Smooth muscle cell (in vitro differentiated cells): ENCODE results near the gene IDH2. TPM values are rescaled to one million over a fixed set of nuclear protein-coding genes. Genes with fewer than 3 reads are reported as not detected.

Experiments used
- DNase-seq: peaks from one replicate; lab custom pipeline; 2025; ENCODE audit not compliant: unreplicated experiment; lab: John Stamatoyannopoulos, UW
- H2AFZ ChIP-seq: fragments of 200-600 bp; sonication (generic); 2 replicates; pipeline ENCODE4 v1.6.0; 2016; ENCODE audit warnings: antibody characterized with exemption, low read depth, mild to moderate bottlenecking
- H3F3A ChIP-seq: fragments of 200-600 bp; sonication (generic); 2 replicates; pipeline ENCODE4 v1.6.0; 2017; ENCODE audit warnings: antibody characterized with exemption, low read depth
- H3K27ac ChIP-seq: fragments of 200-600 bp; sonication (generic); 2 replicates; pipeline ENCODE4 v1.5.1; 2016; ENCODE audit warnings: low read depth, mild to moderate bottlenecking
- H3K27me3 ChIP-seq: fragments of 200-600 bp; sonication (generic); 2 replicates; pipeline ENCODE4 v1.6.1; 2016; ENCODE audit warnings: low read depth, mild to moderate bottlenecking
- H3K36me3 ChIP-seq: fragments of 200-600 bp; sonication (generic); 2 replicates; pipeline ENCODE4 v1.5.1; 2016; ENCODE audit warnings: low read depth
- H3K4me1 ChIP-seq: fragments of 200-600 bp; sonication (generic); 2 replicates; pipeline ENCODE4 v1.5.1; 2016; ENCODE audit warnings: low read depth
- H3K4me2 ChIP-seq: fragments of 200-600 bp; sonication (generic); 2 replicates; pipeline ENCODE4 v1.6.0; 2016; ENCODE audit warnings: mild to moderate bottlenecking
- H3K4me3 ChIP-seq: fragments of 200-600 bp; sonication (generic); 2 replicates; pipeline ENCODE4 v1.5.1; 2016; ENCODE audit warnings: mild to moderate bottlenecking
- H3K79me2 ChIP-seq: fragments of 200-600 bp; sonication (generic); 2 replicates; pipeline ENCODE4 v1.6.0; 2016; ENCODE audit warnings: low read depth, mild to moderate bottlenecking
- H3K9ac ChIP-seq: fragments of 200-600 bp; sonication (generic); 2 replicates; pipeline ENCODE4 v1.6.0; 2016; ENCODE audit warnings: low read depth
- H3K9me3 ChIP-seq: fragments of 200-600 bp; sonication (generic); replicated peaks from 2 replicates; pipeline ENCODE4 v1.5.1; 2016; ENCODE audit warnings: low read depth
- H4K20me1 ChIP-seq: fragments of 200-600 bp; sonication (generic); 2 replicates; pipeline ENCODE4 v1.6.0; 2016; ENCODE audit warnings: low read depth
- CTCF ChIP-seq: fragments of 200-600 bp; sonication (generic); IDR thresholded peaks from 2 replicates; pipeline ENCODE4 v1.5.1; 2017; ENCODE audit warnings: borderline replicate concordance, mild to moderate bottlenecking, antibody characterized with exemption; ENCODE audit not compliant: insufficient read depth, poor library complexity, severe bottlenecking
- WGBS: methylation state at CpG from one replicate; pipeline ENCODE4 v1.1.7; 2016; ENCODE audit warnings: low lambda C conversion rate; 5-methylcytosine and 5-hydroxymethylcytosine counted together
- polyA plus RNA-seq: library from polyadenylated mRNA; unstranded; fragments of >200 nt; fragmentation: Nextera tagmentation; extraction: Ambion mirVana; gene quantifications from 2 replicates; pipeline ENCODE4 v1.2.1, GENCODE V29; 2016
- small RNA-seq: library from RNA; depleted of rRNA; stranded (forward); fragments of <200 nt; gene quantifications from one replicate; pipeline ENCODE3, GENCODE V24; 2014
- total RNA-seq: library from RNA; depleted of rRNA; stranded (reverse); fragments of >200 nt; gene quantifications from 2 replicates; pipeline ENCODE4 v1.2.3, GENCODE V29; 2014

Gene IDH2
- total and polyA plus RNA-seq, 2 experiments from 2014 or later = 67.9 to 278 TPM

GRCh38 chr15:90035095-90035839 lies 67.0 kb downstream of the IDH2 start:
- Histone ChIP-seq H4K20me1 (peaks cover 44% of the 10 kb centered on the region), H3K79me2 (peaks cover 37% of the 10 kb centered on the region), H3K4me1 (peaks cover 31% of the 10 kb centered on the region), H3F3A (no peaks in the 10 kb centered on the region), H3K27me3 (no peaks in the 10 kb centered on the region), H3K9ac (peak overlapping the region; percentile 24), H3K36me3 (no peaks in the 10 kb centered on the region), H3K27ac (peak overlapping the region; percentile 75), H3K4me3 (no peak overlapping the region), H3K9me3 (no peaks in the 10 kb centered on the region), H2AFZ (no peak overlapping the region), H3K4me2 (peak overlapping the region; percentile 55)
- DNase-seq = no peak
- WGBS = 37% methylated on average over 19 of the region's 19 CpGs
- TF ChIP-seq CTCF = no peak

GRCh38 chr15:90033448-90033847 lies 68.8 kb downstream of the IDH2 start:
- Histone ChIP-seq H3K4me2 (no peak overlapping the region), H3K4me1 (peaks cover 30% of the 10 kb centered on the region), H3K79me2 (peaks cover 45% of the 10 kb centered on the region), H4K20me1 (peaks cover 44% of the 10 kb centered on the region), H3K9ac (no peak overlapping the region), H3K4me3 (no peak overlapping the region), H3K27me3 (no peaks in the 10 kb centered on the region), H2AFZ (no peak overlapping the region), H3K9me3 (no peaks in the 10 kb centered on the region), H3F3A (no peaks in the 10 kb centered on the region), H3K36me3 (no peaks in the 10 kb centered on the region), H3K27ac (no peak overlapping the region)
- no peak for TF ChIP-seq CTCF
- DNase-seq = no peak
- 94% methylated on average over 6 of the region's 6 CpGs for WGBS

Small RNA genes lying within 50 kb of the gene (small RNA-seq; reads per million reads assigned to genes)
- not detected for gene RF00066

Other genes with a start within 250 kb of the IDH2 start
- gene AP3S2, start 208.5 kb downstream of the IDH2 start, total RNA-seq = 54.7 and 55.8 TPM in 2 replicates
- gene AP3S2, start 208.5 kb downstream of the IDH2 start, polyA plus RNA-seq = 9.4 and 19.1 TPM in 2 replicates
- gene ARPIN, start 189.5 kb downstream of the IDH2 start, total RNA-seq = 4.0 and 5.8 TPM in 2 replicates
- gene ARPIN, start 189.5 kb downstream of the IDH2 start, polyA plus RNA-seq = 3.1 and 4.3 TPM in 2 replicates
- gene ZNF710, start 101.1 kb downstream of the IDH2 start, total RNA-seq = 8.6 and 20.8 TPM in 2 replicates
- 10.4 and 14.8 TPM in 2 replicates for gene ZNF710, start 101.1 kb downstream of the IDH2 start, polyA plus RNA-seq
- gene SEMA4B, start 98.9 kb upstream of the IDH2 start, total RNA-seq = 26.5 and 29.6 TPM in 2 replicates
- 51.4 and 57.1 TPM in 2 replicates for gene SEMA4B, start 98.9 kb upstream of the IDH2 start, polyA plus RNA-seq
- gene CIB1, start 131.5 kb upstream of the IDH2 start, total RNA-seq = 33.9 and 37.3 TPM in 2 replicates
- 110 and 132 TPM in 2 replicates for gene CIB1, start 131.5 kb upstream of the IDH2 start, polyA plus RNA-seq
- gene GDPGP1, start 131.7 kb upstream of the IDH2 start, total RNA-seq = 0.09 and 0.40 TPM in 2 replicates
- gene GDPGP1, start 131.7 kb upstream of the IDH2 start, polyA plus RNA-seq = 0.21 and 1.2 TPM in 2 replicates
- 0.36 TPM in 1 of 2 replicates, not detected in the other for gene TTLL13, start 147.1 kb upstream of the IDH2 start, total RNA-seq
- 0.15 and 0.19 TPM in 2 replicates for gene TTLL13, start 147.1 kb upstream of the IDH2 start, polyA plus RNA-seq
- 51.1 and 54.8 TPM in 2 replicates for gene NGRN, start 163.2 kb upstream of the IDH2 start, total RNA-seq
- 70.3 and 71.5 TPM in 2 replicates for gene NGRN, start 163.2 kb upstream of the IDH2 start, polyA plus RNA-seq
- 0.90 and 2.3 TPM in 2 replicates for gene ZNF774, start 249.8 kb upstream of the IDH2 start, total RNA-seq
- 0.08 and 1.3 TPM in 2 replicates for gene ZNF774, start 249.8 kb upstream of the IDH2 start, polyA plus RNA-seq